ENCODE results near the gene PDCD10.
A peak's percentile ranks its signal among the peaks of the same experiment; 100 is the strongest.

PDCD10 gene

DNA sequence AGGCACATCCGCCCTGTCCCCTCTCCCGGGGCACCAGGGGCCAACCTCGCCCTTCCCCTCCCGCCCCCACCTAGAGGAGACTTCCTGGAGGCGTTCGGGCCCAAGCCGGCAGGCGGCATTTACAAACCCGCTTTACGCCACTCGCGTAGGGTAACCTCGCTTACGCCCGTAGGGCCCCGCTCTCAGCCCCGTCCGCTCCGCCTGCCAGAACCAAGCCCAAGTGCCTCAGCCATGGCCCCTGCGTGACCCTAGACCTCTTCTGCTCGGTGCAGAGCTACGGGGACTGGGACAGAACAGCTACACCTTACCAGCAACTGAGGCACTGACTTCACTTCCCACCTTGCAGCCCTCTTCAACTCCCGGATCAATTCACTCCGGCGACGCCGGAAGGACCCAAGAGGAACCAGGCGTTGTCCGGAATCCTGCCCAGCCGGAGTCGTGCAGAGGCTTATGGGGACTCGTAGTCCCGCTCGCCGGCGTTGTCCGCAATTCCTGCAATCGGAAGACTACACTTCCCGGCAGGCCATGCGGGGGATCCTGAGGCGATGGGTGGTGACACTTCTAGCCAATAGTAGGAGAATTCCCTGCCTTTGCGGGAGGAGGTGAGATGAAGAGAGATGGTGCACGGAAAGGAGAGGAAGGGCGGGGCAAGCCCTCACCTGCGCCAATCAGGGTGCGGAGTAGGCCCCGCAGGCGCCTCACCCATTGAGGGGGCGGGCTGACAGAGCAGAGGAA, at the start of gene PDCD10:
PDCD10 (minus strand) TSS at position 395 of the 735 bp plus-strand sequence. CDS start 14,735 bp downstream, outside the sequence.
- DNase-seq, result peak; percentile 97 to 98

GRCh38 chr3:167783781-167784180, 49.1 kb upstream of the PDCD10 start:
- no peak for DNase-seq

DNA sequence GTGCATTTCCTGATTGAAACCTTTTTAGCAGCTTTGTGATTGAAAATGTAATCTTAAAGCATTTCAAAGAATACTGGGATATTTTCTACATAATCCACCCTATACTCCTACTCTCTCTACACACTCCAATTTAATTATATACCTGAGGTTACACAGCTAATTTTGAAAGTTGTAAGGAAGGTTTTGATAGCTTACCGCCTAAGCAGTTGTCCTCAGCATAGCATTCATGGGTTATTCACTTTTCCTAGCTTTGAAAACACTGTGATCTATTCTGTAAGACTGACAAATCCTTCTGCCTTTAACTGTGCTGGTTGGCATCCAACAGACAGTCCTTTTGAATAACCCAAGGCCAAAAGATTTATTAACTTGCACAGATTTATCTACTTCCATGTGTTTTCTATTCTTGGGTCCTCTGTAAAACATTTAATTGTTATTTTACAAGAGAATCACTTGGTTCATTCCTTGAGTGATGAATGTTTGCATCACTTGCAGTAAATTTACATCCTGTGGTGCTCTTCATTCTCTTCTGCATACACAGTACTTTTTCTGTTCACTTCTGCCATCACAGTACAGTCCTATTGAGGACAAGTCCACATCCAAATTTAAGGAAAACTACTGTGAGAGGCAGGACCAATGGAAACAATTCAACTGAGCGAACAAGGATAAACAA, 45.7 kb upstream of the PDCD10 start:
- no peak for DNase-seq

DNA sequence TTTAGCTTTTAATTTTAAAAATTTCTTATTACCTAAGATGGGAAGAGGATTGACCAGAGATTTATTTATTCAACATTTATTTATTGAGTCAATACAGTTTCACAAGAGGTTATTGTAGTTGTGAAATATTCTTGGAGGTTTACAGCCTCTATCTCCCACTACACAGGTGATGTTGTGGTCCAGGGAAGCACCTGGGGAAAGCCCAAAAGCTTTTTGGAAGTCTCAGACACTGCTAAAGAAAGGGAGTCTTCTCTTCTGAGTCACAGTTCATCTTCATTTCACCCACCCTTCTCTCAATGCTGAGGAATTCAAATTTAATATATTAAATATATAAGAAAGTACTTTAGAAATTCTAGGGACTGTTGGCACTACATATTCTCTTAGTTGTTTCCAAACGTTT, 42.7 kb upstream of the PDCD10 start:
- DNase-seq, result no peak

DNA sequence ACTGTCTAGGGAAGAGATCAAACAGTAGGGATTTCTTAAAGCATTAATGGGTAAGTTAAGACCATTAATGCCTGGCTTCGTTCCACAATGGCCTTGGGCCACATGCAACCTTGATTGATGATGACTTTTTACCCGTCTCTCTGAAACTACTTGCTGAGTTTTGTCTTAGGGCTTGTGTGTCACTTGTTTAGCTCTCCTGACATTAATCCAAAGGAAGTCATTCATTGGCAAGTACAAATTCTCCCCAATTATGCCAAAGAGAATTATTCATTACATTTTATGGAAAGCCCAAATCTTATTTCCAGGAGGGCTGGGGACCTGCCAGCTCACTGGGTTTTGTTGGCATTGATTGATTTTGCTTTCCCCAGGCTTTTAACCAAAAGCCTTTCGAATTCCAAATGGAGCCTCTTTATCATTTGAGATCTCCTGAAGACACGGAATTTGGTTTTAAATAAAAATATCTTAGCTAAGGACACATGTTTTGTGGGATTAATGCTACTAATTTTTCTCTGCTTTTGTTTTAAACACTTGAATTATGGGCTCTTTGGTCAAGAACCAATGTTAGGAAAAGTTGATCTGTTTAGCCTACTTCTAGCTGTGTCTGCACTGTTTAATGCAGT, 41.5 kb upstream of the PDCD10 start:
- no peak for DNase-seq

- no peak for DNase-seq
These were observed 38.9 kb upstream of the PDCD10 start for GRCh38 chr3:167773584-167773983.

DNA sequence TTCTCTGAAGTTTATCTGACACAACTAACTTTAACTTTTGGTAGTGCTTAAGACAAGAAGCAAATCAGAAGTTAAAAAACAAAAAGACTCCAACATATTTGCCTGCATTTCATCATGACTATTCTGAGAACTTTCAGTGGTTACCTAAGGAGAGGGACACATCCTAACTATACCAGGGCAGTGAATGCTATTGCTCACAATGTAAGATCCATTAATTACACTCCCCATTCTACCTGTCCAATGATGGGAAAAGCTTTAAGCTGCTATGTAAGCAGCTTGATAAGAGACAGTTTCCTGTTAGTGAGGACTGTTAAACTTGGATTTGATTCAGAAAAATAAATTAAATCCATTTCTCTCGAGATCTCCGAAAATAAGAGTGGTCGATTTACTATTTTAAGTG, 38.3 kb upstream of the PDCD10 start:
- no peak for DNase-seq

DNA sequence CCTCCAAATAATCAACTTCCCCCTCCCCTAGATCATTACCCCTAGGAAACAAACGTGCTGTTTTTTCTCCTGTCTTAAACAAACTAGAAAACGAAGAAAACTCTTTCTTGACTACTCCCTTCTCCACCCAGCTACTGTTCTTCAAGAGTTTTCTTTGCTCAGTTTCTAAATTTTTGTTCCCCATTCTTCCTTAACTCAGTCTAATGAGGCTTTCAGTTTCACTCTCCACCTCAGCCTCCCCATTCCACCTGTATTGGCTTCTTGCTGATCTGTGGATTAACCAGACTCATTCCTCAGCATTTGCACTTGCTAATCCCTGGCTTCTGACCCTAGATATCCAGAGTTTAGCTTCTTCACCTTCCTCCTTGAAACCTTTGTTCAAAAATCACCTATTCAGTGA, 27.6 kb upstream of the PDCD10 start:
- no peak for DNase-seq

DNA sequence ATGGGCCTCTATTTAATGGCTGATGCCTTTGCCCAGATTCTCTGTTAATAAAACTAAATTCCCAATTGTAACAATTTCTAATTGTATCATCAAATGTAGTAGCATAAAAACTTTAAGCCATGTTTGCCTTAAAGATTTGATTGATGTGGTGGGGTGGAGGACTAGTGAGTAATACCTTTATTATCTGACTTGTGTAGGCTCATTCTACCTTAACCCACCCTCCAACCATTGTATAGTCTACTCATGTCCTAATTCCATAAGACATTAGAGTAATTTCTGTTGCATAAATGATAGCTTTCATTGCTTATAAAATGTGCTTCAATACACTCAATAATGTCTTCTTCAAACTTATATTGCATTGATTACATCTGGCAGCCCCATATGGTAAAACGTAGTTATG, 26.6 kb upstream of the PDCD10 start:
- DNase-seq, result no peak

DNA sequence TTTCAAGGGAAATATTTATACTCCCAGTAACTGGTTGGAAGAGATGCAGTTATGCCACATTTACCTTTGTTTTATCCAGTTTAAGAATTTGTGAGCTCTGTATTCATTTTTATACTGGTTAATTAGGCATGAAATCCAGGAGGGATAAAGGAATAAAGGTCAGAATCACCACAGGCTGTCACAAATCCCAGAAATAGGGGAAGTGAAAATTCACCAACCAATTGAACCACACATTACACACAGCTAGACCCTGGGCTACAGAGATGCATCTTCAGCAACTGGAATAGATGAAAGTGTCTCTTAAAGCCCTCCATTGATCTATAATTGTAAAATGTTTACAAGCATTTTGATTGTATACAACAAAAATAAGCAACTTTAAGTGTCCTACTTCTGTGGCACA, 19.4 kb upstream of the PDCD10 start:
- no peak for DNase-seq

- peak; percentile 25 to 47 for DNase-seq
These were observed 15.7 kb upstream of the PDCD10 start for GRCh38 chr3:167750272-167750971.

DNA sequence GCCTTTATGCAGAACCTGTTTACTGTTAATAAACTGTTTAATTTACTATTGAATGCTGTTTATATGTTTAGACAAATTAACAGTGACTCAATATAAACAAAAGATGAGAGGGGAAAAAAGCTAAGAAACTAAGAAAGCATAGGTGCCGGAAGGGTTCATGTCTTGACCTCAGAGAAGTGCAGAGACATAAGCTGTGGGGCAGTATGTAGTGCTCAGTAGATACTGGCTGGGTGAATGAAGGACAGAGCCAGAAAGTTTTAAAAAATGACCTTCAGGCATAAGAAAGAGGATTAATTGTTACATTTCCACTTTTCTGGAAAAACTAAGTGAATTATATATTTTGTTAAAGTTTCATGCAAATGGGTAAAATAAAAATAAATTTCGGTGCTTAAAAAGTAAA, 15.0 kb upstream of the PDCD10 start:
- DNase-seq, result no peak

GRCh38 chr3:167749209-167749608, 14.5 kb upstream of the PDCD10 start:
- DNase-seq, result no peak

DNA sequence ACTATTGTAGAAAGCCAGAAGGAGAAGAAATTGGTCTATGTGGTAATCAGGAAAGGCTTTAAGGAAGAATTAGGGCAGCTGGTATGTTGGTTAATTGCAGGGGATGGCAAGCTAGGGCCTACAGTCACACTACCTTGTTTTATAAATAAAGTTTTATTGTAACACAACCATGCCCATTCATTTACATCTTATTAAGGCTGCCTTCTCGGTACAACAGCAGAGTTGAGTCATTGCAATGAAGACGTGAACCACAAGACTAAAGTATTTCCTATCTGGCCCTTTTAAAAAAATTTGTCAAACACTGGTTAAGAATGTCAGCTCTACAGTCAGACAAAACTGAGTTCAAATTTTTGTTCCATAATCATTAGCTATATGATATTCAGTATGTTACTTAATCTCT, 9.1 kb upstream of the PDCD10 start:
- no peak for DNase-seq

GRCh38 chr3:167742338-167742737, 7.6 kb upstream of the PDCD10 start:
- DNase-seq, result no peak

GRCh38 chr3:167740961-167741587, 6.4 kb upstream of the PDCD10 start:
- DNase-seq, result peak; percentile 32 to 40

- no peak for DNase-seq
These were observed 4.6 kb upstream of the PDCD10 start for GRCh38 chr3:167739190-167739810.

GRCh38 chr3:167738037-167738436, 3.3 kb upstream of the PDCD10 start:
- no peak for DNase-seq

DNA sequence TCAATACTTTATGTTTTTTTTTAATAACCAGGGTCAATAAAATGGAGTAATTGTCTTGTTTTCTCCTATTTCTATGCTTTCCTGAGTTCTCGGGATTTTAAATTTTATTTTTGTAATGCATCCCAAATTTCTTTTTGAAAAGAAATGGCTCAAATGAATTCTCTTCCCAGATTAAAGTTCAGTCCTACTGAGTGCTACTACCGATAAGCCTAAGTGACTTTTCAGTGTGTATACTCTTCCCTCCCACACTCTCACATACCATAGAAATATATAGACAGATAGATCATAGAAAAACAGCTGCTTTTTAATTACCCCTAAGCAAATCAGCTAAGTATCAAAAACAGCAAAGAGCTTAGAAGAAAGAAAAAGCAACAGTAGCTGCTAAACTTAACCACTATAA, 2.3 kb upstream of the PDCD10 start:
- DNase-seq, result no peak

DNA sequence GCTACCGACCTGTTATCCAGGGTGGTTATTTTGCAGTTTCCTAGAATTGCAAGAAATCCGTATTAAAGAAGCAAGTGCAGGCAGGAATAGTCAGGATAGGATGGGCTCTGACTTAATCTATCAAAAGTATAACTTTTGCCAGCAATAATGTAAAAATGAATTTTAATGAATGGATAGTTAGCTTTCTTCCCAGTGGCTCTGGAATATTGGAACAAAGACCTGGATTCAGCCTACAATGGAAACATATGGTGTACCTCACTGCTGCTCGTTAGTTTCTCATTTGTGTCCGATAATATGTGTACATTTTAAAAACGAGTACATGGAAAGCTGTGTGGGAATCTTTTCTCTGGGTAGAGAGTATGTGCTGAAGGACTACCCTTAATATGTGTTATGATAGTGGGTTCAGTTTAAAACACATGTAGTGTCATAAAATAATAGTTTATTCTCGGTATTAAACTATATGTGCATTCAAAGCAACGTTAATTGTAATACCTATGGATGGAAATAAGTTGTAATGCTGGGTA, 1.6 kb upstream of the PDCD10 start:
- no peak for DNase-seq

GRCh38 chr3:167735233-167736138, 794 bp upstream of the PDCD10 start, which contains the start of gene SERPINI1:
Gene SERPINI1 (plus strand): TSS chr3:167735721. CDS start chr3:167789129, 53,408 bp downstream.
- DNase-seq, result peak; percentile 78 to 80

Data from CD4-positive, alpha-beta T cell treated with Interleukin-4 for 1 hour (primary cell).